ENCODE measurements around the gene RFLNA. TPM values are rescaled to one million over a fixed set of nuclear protein-coding genes. Genes with fewer than 3 reads are reported as not detected.

Gene RFLNA
- total RNA-seq, 6 experiments from 2014 or later: 0.12 to 0.31 TPM; not detected in 4

- H3K36me3 ChIP-seq: peaks cover 0 to 70% (median 12%) of the 10 kb centered on the region in 4 donors
- ATAC-seq (no peak), DNase-seq (no peak)
- H3K27ac ChIP-seq: no peak overlapping the region
- intact Hi-C loops (cut with DNase I): no loop called here
- 93% methylated on average over 7 of the region's 9 CpGs for WGBS (ENCODE audit: insufficient coverage, low coverage, low lambda C conversion rate, missing lambda C conversion rate)
- H3K9me3 ChIP-seq: no peaks in the 10 kb centered on the region
- TF ChIP-seq CTCF (IDR thresholded peaks at IDR 0.05) (no peak), POLR2A (IDR thresholded peaks at IDR 0.05) (no peak)
- no peaks in the 10 kb centered on the region for H3K4me1 ChIP-seq
- H3K4me3 ChIP-seq: no peak overlapping the region
- H3K27me3 ChIP-seq: no peaks in the 10 kb centered on the region
Observed at GRCh38 chr12:124344022-124344421, 49.1 kb downstream of the RFLNA start.

- ATAC-seq (no peak), DNase-seq (no peak)
- Histone ChIP-seq H3K36me3 (peaks cover 0 to 70% (median 12%) of the 10 kb centered on the region in 4 donors), H3K27ac (no peak overlapping the region), H3K4me3 (no peak overlapping the region), H3K9me3 (no peaks in the 10 kb centered on the region), H3K27me3 (no peaks in the 10 kb centered on the region), H3K4me1 (no peaks in the 10 kb centered on the region)
- 92% methylated on average over 2 of the region's 38 CpGs for WGBS (ENCODE audit: insufficient coverage, low coverage, low lambda C conversion rate, missing lambda C conversion rate)
- intact Hi-C loops (cut with DNase I): no loop called here
- no peak for TF ChIP-seq CTCF (IDR thresholded peaks at IDR 0.05)
- no peak for TF ChIP-seq POLR2A (IDR thresholded peaks at IDR 0.05)
Observed at GRCh38 chr12:124344526-124344925, 49.6 kb downstream of the RFLNA start.

GRCh38 chr12:124345795-124346194 lies 50.9 kb downstream of the RFLNA start:
- TF ChIP-seq CTCF (IDR thresholded peaks at IDR 0.05): no peak
- no peak for TF ChIP-seq POLR2A (IDR thresholded peaks at IDR 0.05)
- H3K27ac ChIP-seq: no peak overlapping the region
- peaks cover 5 to 70% (median 19%) of the 10 kb centered on the region in 4 donors for H3K36me3 ChIP-seq
- H3K4me1 ChIP-seq: no peaks in the 10 kb centered on the region
- H3K9me3 ChIP-seq: no peaks in the 10 kb centered on the region
- ATAC-seq (no peak), DNase-seq (no peak)
- H3K4me3 ChIP-seq: no peak overlapping the region
- intact Hi-C loops (cut with DNase I): no loop called here
- H3K27me3 ChIP-seq: no peaks in the 10 kb centered on the region
- WGBS (ENCODE audit: insufficient coverage, low coverage, low lambda C conversion rate, missing lambda C conversion rate): 87% methylated on average over 7 of the region's 13 CpGs

- Histone ChIP-seq H3K27ac (no peak overlapping the region), H3K36me3 (peaks cover 5 to 77% (median 21%) of the 10 kb centered on the region in 4 donors), H3K27me3 (no peaks in the 10 kb centered on the region), H3K4me3 (no peak overlapping the region), H3K9me3 (no peaks in the 10 kb centered on the region), H3K4me1 (no peaks in the 10 kb centered on the region)
- no peak for TF ChIP-seq POLR2A (IDR thresholded peaks at IDR 0.05)
- TF ChIP-seq CTCF (IDR thresholded peaks at IDR 0.05): no peak
- ATAC-seq: no peak
- intact Hi-C loops (cut with DNase I): no loop called here
- 86% methylated on average over 4 of the region's 38 CpGs for WGBS (ENCODE audit: insufficient coverage, low coverage, low lambda C conversion rate, missing lambda C conversion rate)
- DNase-seq: no peak
Observed at GRCh38 chr12:124346425-124347168, 51.7 kb downstream of the RFLNA start.
